CD4-positive, alpha-beta memory T cell (primary cell): ENCODE results near the gene CLEC10A. TPM values are rescaled to one million over a fixed set of nuclear protein-coding genes. Genes with fewer than 3 reads are reported as not detected.
"Not testable (repeated sequence)": the region's sequence is repeated elsewhere in the genome, so short reads cannot be mapped to it uniquely, and the experiment has no call there.

Experiments used
- CTCF ChIA-PET: fragments of 350-600 bp; sonication (Branson Sonifier 250); formaldehyde crosslinking; loops from one replicate; lab custom pipeline; 2021; ENCODE audit warnings: inconsistent platforms; ENCODE audit not compliant: partially characterized antibody; lab: Charles Lee
- POLR2A ChIA-PET: fragments of 350-600 bp; sonication (Branson Sonifier 250); formaldehyde crosslinking; loops from one replicate; lab custom pipeline; 2021; ENCODE audit not compliant: partially characterized antibody; lab: Charles Lee
- DNase-seq, 5 donors: peaks; one replicate each; pipeline versions ENCODE4 v3.0.0 to v3.0.0-alpha.2; 2020 to 2022; ENCODE audit warnings: mixed read lengths in 1 of 5
- H3K27ac ChIP-seq: one replicate; pipeline ENCODE4 v1.7.0; 2013; ENCODE audit warnings: low read depth, low read length
- H3K27me3 ChIP-seq: 2 replicates; pipeline ENCODE4 v1.7.0; 2013; ENCODE audit warnings: mild to moderate bottlenecking, low read length, moderate library complexity; ENCODE audit not compliant: insufficient read depth
- H3K36me3 ChIP-seq: 2 replicates; pipeline ENCODE4 v1.7.0; 2013; ENCODE audit warnings: mild to moderate bottlenecking, low read length, moderate library complexity; ENCODE audit not compliant: insufficient read depth
- H3K4me1 ChIP-seq: 2 replicates; pipeline ENCODE4 v1.7.0; 2013; ENCODE audit warnings: mild to moderate bottlenecking, low read length, moderate library complexity; ENCODE audit not compliant: insufficient read depth
- H3K4me3 ChIP-seq, 2 donors: one replicate each; pipeline ENCODE4 v1.7.0; 2013; ENCODE audit warnings: low read length in 2 of 2, mild to moderate bottlenecking in 1 of 2
- H3K9me3 ChIP-seq, 2 donors: one replicate each; pipeline ENCODE4 v1.7.0; 2013; ENCODE audit warnings: low read length in 2 of 2, control low read depth in 1 of 2; ENCODE audit not compliant: control insufficient read depth in 1 of 2
- H3K27ac Mint-ChIP-seq, 7 donors: one replicate each; pipeline ENCODE4 v1.8.0; 2020 to 2021; ENCODE audit warnings: mixed read lengths in 7 of 7, mild to moderate bottlenecking in 6 of 7, inconsistent platforms in 3 of 7, moderate library complexity in 3 of 7
- H3K27me3 Mint-ChIP-seq, 2 donors: one replicate each; pipeline ENCODE4 v1.8.0; 2020 to 2021; ENCODE audit warnings: mixed read lengths in 2 of 2
- H3K36me3 Mint-ChIP-seq, 2 donors: one replicate each; pipeline ENCODE4 v1.8.0; 2020 to 2021; ENCODE audit warnings: mixed read lengths in 2 of 2, inconsistent platforms in 1 of 2, mild to moderate bottlenecking in 1 of 2
- H3K4me1 Mint-ChIP-seq, 4 donors: one replicate each; pipeline ENCODE4 v1.8.0; 2020 to 2021; ENCODE audit warnings: mixed read lengths in 4 of 4, mild to moderate bottlenecking in 1 of 4
- H3K4me3 Mint-ChIP-seq, 8 donors: one replicate each; pipeline ENCODE4 v1.8.0; 2020 to 2021; ENCODE audit warnings: mixed read lengths in 8 of 8, mild to moderate bottlenecking in 7 of 8, moderate library complexity in 6 of 8, inconsistent platforms in 3 of 8
- H3K9me3 Mint-ChIP-seq, 8 donors: one replicate each; pipeline ENCODE4 v1.8.0; 2020 to 2021; ENCODE audit warnings: mixed read lengths in 8 of 8, mild to moderate bottlenecking in 5 of 8, inconsistent platforms in 3 of 8, moderate library complexity in 1 of 8
- intact Hi-C: fragments of 100-400 bp; cut with micrococcal nuclease; formaldehyde crosslinking; loops from one replicate; pipeline ENCODE4 v1.15.1; 2023
- polyA plus RNA-seq, 2 donors: library from polyadenylated mRNA; unstranded; fragments of 300-500 nt; fragmentation: Illumina TruSeq; gene quantifications; one replicate each; pipeline ENCODE4 v1.2.3, GENCODE V29; 2021
- total RNA-seq, 2 experiments: library from RNA; stranded (reverse); gene quantifications; one replicate each; pipeline ENCODE4 v1.2.3, GENCODE V29; 2021

The CLEC10A gene
- total and polyA plus RNA-seq, 4 experiments from 2014 or later = 1.4 TPM; not detected in 2

DNA sequence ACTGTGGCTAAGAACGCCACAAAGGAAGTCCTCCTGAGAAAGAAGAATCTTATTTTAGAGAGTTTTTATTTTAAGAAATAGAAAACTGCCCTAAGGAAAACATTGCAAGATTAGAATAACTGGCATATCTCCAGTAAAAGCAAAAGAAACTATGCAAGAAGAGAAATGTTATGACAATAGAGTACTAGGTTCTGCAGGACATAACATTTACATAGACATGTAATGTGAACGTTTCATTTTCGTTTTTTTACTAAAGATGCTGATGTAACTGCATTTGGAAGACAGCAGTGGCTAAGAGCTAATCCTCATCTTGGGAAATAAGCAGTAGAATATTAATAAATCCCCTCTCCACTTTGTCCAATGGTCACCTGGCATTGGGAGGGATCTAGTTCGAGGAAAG lies 42.3 kb upstream of the CLEC10A start:
- no peak for DNase-seq
- H3K4me1 Mint-ChIP-seq = no peaks in the 10 kb centered on the region
- Histone ChIP-seq H3K4me3 (no peak overlapping the region), H3K27me3 (no peaks in the 10 kb centered on the region), H3K4me1 (no peaks in the 10 kb centered on the region), H3K27ac (no peak overlapping the region), H3K9me3 (no peaks in the 10 kb centered on the region), H3K36me3 (no peaks in the 10 kb centered on the region)
- H3K9me3 Mint-ChIP-seq = no peaks in the 10 kb centered on the region
- no peaks in the 10 kb centered on the region for H3K36me3 Mint-ChIP-seq
- H3K27me3 Mint-ChIP-seq = peaks cover 13 to 16% of the 10 kb centered on the region in 2 donors
- no peak overlapping the region for H3K4me3 Mint-ChIP-seq
- ChIA-PET CTCF (interaction anchor here (0.8 kb wide), 1 partner anchor 77 kb away, joined by 3 read pairs; no protein-coding TSS in a partner anchor), POLR2A (no interaction called here)
- no peak overlapping the region for H3K27ac Mint-ChIP-seq
- intact Hi-C loops = no loop called here

DNA sequence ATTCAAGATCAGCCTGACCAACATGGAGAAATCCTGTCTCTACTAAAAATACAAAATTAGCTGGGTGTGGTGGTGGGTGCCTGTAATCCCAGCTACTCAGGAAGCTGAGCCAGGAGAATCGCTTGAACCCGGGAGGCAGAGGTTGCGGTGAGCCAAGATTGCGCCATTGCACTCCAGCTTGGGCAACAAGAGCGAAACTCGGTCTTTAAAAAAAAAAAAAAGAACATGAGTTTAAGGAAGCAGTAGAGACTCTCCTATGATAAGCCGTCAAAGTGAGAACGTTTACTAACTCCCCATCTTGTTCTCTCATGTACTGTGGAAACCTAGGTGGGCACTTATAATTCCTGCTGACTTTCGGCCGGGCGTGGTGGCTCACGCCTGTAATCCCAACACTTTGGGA lies 40.6 kb upstream of the CLEC10A start:
- H3K27ac Mint-ChIP-seq, H3K4me1 Mint-ChIP-seq, H3K9me3 ChIP-seq, H3K36me3 Mint-ChIP-seq, H3K4me3 ChIP-seq, POLR2A ChIA-PET, H3K27me3 ChIP-seq, H3K4me3 Mint-ChIP-seq, DNase-seq, intact Hi-C loops, H3K4me1 ChIP-seq, CTCF ChIA-PET, H3K9me3 Mint-ChIP-seq, H3K27ac ChIP-seq, H3K36me3 ChIP-seq: not testable (repeated sequence)
- H3K27me3 Mint-ChIP-seq = peaks cover 13 to 17% of the 10 kb centered on the region in 2 donors

DNA sequence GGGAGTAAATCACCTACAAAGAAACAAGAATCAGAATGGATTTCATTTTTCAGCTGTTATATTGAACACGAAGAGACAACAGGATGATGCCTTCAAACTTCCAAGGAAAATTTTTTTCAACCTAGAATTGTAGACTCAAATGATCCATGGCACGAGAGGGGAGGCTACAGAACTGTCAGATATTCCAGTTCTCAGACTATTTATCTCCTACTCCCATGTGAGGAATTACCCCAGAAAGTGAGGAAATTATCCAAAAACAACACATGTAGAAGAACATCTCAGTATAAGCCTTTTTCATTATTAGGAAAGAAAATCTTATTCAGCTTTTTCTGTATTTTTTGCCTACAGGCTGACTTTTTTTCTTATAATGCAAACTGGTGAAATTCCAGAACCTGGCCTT lies 40.1 kb upstream of the CLEC10A start:
- Mint-ChIP-seq H3K27me3 (peaks cover 13 to 17% of the 10 kb centered on the region in 2 donors), H3K36me3 (no peaks in the 10 kb centered on the region), H3K4me1 (no peaks in the 10 kb centered on the region), H3K9me3 (no peaks in the 10 kb centered on the region), H3K4me3 (no peak overlapping the region), H3K27ac (no peak overlapping the region)
- Histone ChIP-seq H3K27me3 (no peaks in the 10 kb centered on the region), H3K36me3 (no peaks in the 10 kb centered on the region), H3K9me3 (no peaks in the 10 kb centered on the region), H3K4me3 (no peak overlapping the region), H3K27ac (no peak overlapping the region), H3K4me1 (no peaks in the 10 kb centered on the region)
- intact Hi-C loops = no loop called here
- POLR2A ChIA-PET = no interaction called here
- DNase-seq = no peak
- CTCF ChIA-PET = no interaction called here

DNA sequence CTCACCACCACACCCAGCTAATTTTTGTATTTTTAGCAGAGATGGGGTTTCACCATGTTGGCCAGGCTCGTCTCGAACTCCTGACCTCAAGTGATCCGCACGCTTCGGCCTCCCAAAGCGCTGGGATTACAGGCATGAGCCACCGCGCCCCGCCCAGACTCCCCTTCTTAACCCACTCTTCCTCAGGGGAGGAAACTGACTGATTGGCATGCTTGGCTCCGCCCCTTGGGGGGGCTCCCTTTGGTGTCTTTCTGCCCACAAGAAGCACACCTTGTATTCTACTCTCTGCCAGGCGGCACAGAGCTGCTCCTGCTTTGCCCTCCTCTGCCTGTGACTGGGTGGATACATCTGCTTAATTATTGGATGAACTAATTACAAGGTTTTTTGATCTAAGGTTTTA lies 39.3 kb upstream of the CLEC10A start:
- Histone ChIP-seq H3K9me3 (no peaks in the 10 kb centered on the region), H3K36me3 (no peaks in the 10 kb centered on the region), H3K4me3 (no peak overlapping the region), H3K27me3 (no peaks in the 10 kb centered on the region), H3K27ac (no peak overlapping the region), H3K4me1 (no peaks in the 10 kb centered on the region)
- H3K4me1 Mint-ChIP-seq = no peaks in the 10 kb centered on the region
- intact Hi-C loops = no loop called here
- ChIA-PET POLR2A (no interaction called here), CTCF (no interaction called here)
- H3K9me3 Mint-ChIP-seq = no peaks in the 10 kb centered on the region
- H3K27ac Mint-ChIP-seq = no peak overlapping the region
- H3K36me3 Mint-ChIP-seq = no peaks in the 10 kb centered on the region
- peak overlapping the region in 1 of 8 donors; percentile 4 for H3K4me3 Mint-ChIP-seq
- DNase-seq = no peak
- H3K27me3 Mint-ChIP-seq = peaks cover 13 to 17% of the 10 kb centered on the region in 2 donors

DNA sequence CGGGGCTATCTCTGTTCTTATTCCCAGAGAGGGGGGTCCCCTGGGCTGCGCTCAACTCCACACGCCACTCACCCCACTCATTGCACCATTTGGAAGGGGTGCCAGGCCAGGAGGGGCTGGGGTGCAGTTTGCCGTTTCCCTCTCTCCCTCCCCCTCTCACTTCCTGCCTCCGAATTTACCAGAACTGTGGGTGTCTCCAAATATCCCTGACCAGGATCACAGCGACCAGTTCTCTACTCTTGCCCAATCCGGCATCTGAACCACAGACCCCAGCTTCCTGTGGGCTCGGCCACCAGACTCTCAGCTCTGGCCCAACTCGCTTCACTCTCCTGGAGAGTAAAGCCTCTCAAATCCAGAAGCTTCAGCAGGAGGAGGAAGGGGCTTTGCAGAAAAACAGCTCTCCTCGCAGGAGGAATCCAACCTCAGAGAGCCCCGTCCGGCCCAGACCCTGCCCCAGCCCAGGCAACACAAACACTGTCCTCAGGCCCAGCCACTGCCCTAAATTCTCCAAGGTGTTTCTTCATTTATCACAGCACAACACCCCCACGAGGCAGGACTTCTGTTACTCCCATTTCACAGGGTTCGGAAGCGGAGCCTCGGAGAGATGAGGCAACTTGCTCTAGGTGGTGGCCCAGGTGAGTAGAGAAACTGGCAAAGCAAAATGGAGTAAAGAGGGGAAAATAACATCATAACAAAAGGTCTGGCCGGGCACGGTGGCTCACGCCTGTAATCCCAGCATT lies 35.0 kb upstream of the CLEC10A start:
- H3K36me3 ChIP-seq = no peaks in the 10 kb centered on the region
- H3K9me3 ChIP-seq = no peaks in the 10 kb centered on the region
- no peak overlapping the region for H3K4me3 ChIP-seq
- ChIA-PET CTCF (no interaction called here), POLR2A (no interaction called here)
- Mint-ChIP-seq H3K9me3 (peaks cover 0 to 4% (median 0%) of the 10 kb centered on the region in 8 donors), H3K4me1 (peaks cover 0 to 10% (median 0%) of the 10 kb centered on the region in 4 donors), H3K27me3 (peaks cover 6 to 13% of the 10 kb centered on the region in 2 donors), H3K4me3 (no peak overlapping the region), H3K27ac (no peak overlapping the region), H3K36me3 (no peaks in the 10 kb centered on the region)
- H3K27me3 ChIP-seq = no peaks in the 10 kb centered on the region
- H3K27ac ChIP-seq = no peak overlapping the region
- intact Hi-C loops = no loop called here
- H3K4me1 ChIP-seq = no peaks in the 10 kb centered on the region
- no peak for DNase-seq

DNA sequence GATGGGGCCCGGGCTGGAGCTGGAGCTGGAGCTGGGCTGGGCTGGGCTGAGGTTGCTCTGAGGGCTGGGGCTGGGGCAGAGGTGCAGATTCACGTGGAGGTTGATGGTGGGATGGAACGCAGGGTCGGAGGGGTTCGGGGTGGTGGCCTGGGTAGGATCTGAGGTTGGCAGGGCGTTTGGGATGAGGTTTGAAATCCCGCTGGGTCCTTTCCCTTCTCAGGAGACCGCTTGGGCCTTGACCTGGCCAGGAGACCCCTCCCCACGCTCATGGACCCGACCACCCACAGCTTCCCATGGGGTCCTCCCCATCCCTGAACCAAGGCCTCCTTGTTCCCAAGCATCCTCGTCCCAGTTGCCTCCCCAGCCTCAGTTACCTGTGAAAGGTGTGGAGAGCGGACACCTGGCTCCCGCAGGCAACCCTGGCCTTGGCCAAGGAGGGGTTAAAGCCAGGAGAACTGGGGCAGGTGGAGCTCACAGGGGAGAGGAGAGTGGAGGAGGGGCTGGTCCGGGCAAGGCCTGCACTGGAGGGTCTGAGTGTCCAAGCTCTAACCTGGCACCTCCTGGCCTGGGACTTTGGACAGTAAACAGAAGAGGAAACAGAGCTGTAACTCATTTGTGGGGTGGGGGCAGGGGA lies 34.3 kb upstream of the CLEC10A start, which contains the start of gene ASGR2:
Gene ASGR2 (minus strand): TSS at position 582 of the 634 bp plus-strand sequence. CDS start 582 bp downstream, outside the sequence.
- intact Hi-C loops = no loop called here
- Mint-ChIP-seq H3K4me1 (peaks cover 5 to 17% (median 6%) of the 10 kb centered on the region in 4 donors), H3K9me3 (peaks cover 0 to 4% (median 0%) of the 10 kb centered on the region in 8 donors), H3K27ac (no peak within 1 kb of the TSS), H3K27me3 (peaks cover 1 to 9% of the 10 kb centered on the region in 2 donors), H3K4me3 (no peak within 1 kb of the TSS), H3K36me3 (no peaks in the 10 kb centered on the region)
- CTCF ChIA-PET = no interaction called here
- H3K4me3 ChIP-seq = no peak within 1 kb of the TSS
- no peaks in the 10 kb centered on the region for H3K9me3 ChIP-seq
- no peaks in the 10 kb centered on the region for H3K27me3 ChIP-seq
- peaks cover 5% of the 10 kb centered on the region for H3K4me1 ChIP-seq
- H3K36me3 ChIP-seq = no peaks in the 10 kb centered on the region
- no peak for DNase-seq
- POLR2A ChIA-PET = no interaction called here
- no peak within 1 kb of the TSS for H3K27ac ChIP-seq

DNA sequence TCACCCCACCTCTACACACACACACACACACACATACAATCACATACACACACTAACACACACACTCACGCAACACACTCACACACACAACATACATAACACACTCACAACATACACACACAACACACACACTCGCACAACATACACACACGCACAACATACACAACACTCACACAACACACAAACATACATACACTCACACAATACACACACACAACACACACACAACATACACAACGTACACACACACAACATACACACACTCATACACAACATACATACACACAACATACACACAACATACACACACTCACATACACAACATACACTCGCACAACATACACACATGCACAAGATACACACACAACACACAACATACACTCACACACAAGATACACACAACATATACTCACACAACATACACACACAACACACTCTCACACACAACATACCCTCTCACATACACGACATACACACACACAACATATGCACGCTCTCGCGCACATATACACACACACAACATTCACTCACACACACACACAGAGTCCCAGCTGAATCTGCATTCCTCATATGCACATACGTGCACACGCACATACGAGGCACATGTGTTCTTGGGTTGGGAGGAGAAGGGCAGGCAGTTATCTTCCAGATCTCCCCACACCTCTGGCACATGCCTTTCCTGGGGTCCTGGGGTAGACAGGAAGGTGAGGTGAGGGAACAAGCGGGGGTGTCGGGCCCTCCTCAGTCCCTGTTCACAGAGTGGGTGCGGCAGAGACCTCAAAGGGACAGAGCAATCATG lies 33.4 kb upstream of the CLEC10A start:
- H3K27me3 Mint-ChIP-seq = peaks cover 1 to 10% of the 10 kb centered on the region in 2 donors
- DNase-seq = no peak
- intact Hi-C loops = no loop called here
- H3K4me3 ChIP-seq = no peak overlapping the region
- CTCF ChIA-PET = no interaction called here
- no peaks in the 10 kb centered on the region for H3K27me3 ChIP-seq
- H3K27ac ChIP-seq = no peak overlapping the region
- H3K27ac Mint-ChIP-seq = no peak overlapping the region
- no peaks in the 10 kb centered on the region for H3K36me3 Mint-ChIP-seq
- POLR2A ChIA-PET = no interaction called here
- H3K4me1 ChIP-seq = peaks cover 6% of the 10 kb centered on the region
- peaks cover 6 to 18% (median 8%) of the 10 kb centered on the region in 4 donors for H3K4me1 Mint-ChIP-seq
- H3K4me3 Mint-ChIP-seq = no peak overlapping the region
- H3K36me3 ChIP-seq = no peaks in the 10 kb centered on the region
- H3K9me3 ChIP-seq = no peaks in the 10 kb centered on the region
- H3K9me3 Mint-ChIP-seq = peaks cover 0 to 4% (median 0%) of the 10 kb centered on the region in 8 donors
